Transverse colon (tissue), 4 donors: ENCODE measurements around the gene CDHR4. TPM values are rescaled to one million over a fixed set of nuclear protein-coding genes. Genes with fewer than 3 reads are reported as not detected.
"Not testable (repeated sequence)": the region's sequence is repeated elsewhere in the genome, so short reads cannot be mapped to it uniquely, and the experiment has no call there.

Source experiments
- DNase-seq: peaks from one replicate; pipeline ENCODE4 v3.0.0-alpha.2; 2019
- H3K27ac ChIP-seq, 4 donors: fragments of 200-600 bp; sonication (generic); 2 replicates each; pipeline ENCODE4 v1.5.1; 2016 to 2018; ENCODE audit warnings: inconsistent platforms in 4 of 4
- H3K27me3 ChIP-seq: fragments of 200-600 bp; sonication (generic); 2 replicates; pipeline ENCODE4 v1.5.1; 2017; ENCODE audit warnings: inconsistent platforms
- H3K36me3 ChIP-seq, 4 donors: fragments of 200-600 bp; sonication (generic); 2 replicates each; pipeline ENCODE4 v1.5.1; 2017 to 2019; ENCODE audit warnings: inconsistent platforms in 4 of 4
- H3K4me1 ChIP-seq, 4 donors: fragments of 200-600 bp; sonication (generic); 2 replicates each; pipeline ENCODE4 v1.5.1; 2017 to 2020; ENCODE audit warnings: inconsistent platforms in 4 of 4
- H3K4me3 ChIP-seq, 4 donors: fragments of 200-600 bp; sonication (generic); 1 replicate in 1 of 4; 2 replicates in 3 of 4; pipeline versions ENCODE4 v1.5.1 to v1.6.1; 2017 to 2019; ENCODE audit warnings: inconsistent platforms in 4 of 4
- H3K9me3 ChIP-seq, 2 donors: fragments of 200-600 bp; sonication (generic); 2 replicates each; pipeline ENCODE4 v1.5.1; 2017 to 2019; ENCODE audit warnings: inconsistent platforms in 2 of 2
- CTCF ChIP-seq, 5 experiments: fragments of 200-600 bp in 3 of 5; fragments of 450-650 bp in 2 of 5; sonication (generic) in 3 of 5; IDR thresholded peaks; 1 replicate in 2 of 5; 2 replicates in 3 of 5; pipeline ENCODE4 v1.5.1; 2016 to 2017; ENCODE audit warnings: antibody characterized with exemption in 5 of 5, inconsistent platforms in 3 of 5, mild to moderate bottlenecking in 2 of 5, moderate library complexity in 1 of 5
- EP300 ChIP-seq: sonication (generic); formaldehyde crosslinking; IDR thresholded peaks from one replicate; pipeline ENCODE4 v1.6.1; 2017; ENCODE audit warnings: antibody characterized with exemption, low read depth
- POLR2A ChIP-seq: fragments of 450-650 bp; IDR thresholded peaks from one replicate; pipeline ENCODE4 v1.6.1; 2016; ENCODE audit warnings: antibody characterized with exemption, mild to moderate bottlenecking, moderate library complexity
- POLR2AphosphoS5 ChIP-seq, 3 donors: sonication (generic); formaldehyde crosslinking; IDR thresholded peaks; one replicate each; pipeline ENCODE4 v1.6.1; 2016; ENCODE audit warnings: antibody characterized with exemption in 3 of 3
- WGBS, 2 donors: methylation state at CpG; one replicate each; pipeline ENCODE4 v1.1.5; 2018; ENCODE audit warnings: low coverage in 1 of 2; 5-methylcytosine and 5-hydroxymethylcytosine counted together
- in situ Hi-C, 4 donors: fragments of 200-750 bp; cut with MboI; loops; one replicate each; pipeline versions ENCODE4 v1.15.0 to v1.15.1; 2017; ENCODE audit warnings: low sequenced_read_pairs in 3 of 4, low pct_ligation_motif_present in 1 of 4, low pct_unique_long_range_greater_than_20kb in 1 of 4
- intact Hi-C: fragments of 100-400 bp; cut with DNase I; formaldehyde crosslinking; loops from one replicate; pipeline ENCODE4 v1.15.1; 2023; ENCODE audit warnings: low total_unique reads
- total RNA-seq, 4 donors: library from RNA; depleted of rRNA; stranded (reverse); fragments of >200 nt; gene quantifications; one replicate each; pipeline ENCODE4 v1.1.0, GENCODE V29; 2016

Gene CDHR4
- total RNA-seq, 4 donors from 2014 or later, result not detected

GRCh38 chr3:49780080-49780974, 19.3 kb downstream of the CDHR4 start:
- no peak for DNase-seq
- WGBS, 2 donors, result 42 to 49% methylated on average over 4 of the region's 4 CpGs
- H3K27me3 ChIP-seq, result no peaks in the 10 kb centered on the region
- intact Hi-C loops, result no loop called here
- H3K36me3 ChIP-seq, result no peaks in the 10 kb centered on the region
- H3K4me3 ChIP-seq, result no peak overlapping the region
- H3K4me1 ChIP-seq, result peaks cover 18 to 52% (median 31%) of the 10 kb centered on the region in 4 donors
- no peaks in the 10 kb centered on the region for H3K9me3 ChIP-seq
- TF ChIP-seq POLR2A, result no peak
- no peak for TF ChIP-seq CTCF (IDR thresholded peaks at IDR 0.05)
- no peak for TF ChIP-seq EP300
- in situ Hi-C loops, result no loop called here
- H3K27ac ChIP-seq, result peak overlapping the region in 1 of 4 donors; percentile 44

- Histone ChIP-seq H3K9me3 (no peaks in the 10 kb centered on the region), H3K36me3 (no peaks in the 10 kb centered on the region), H3K4me3 (no peak overlapping the region), H3K27ac (no peak overlapping the region), H3K4me1 (peaks cover 13 to 52% (median 29%) of the 10 kb centered on the region in 4 donors), H3K27me3 (no peaks in the 10 kb centered on the region)
- TF ChIP-seq POLR2A (no peak), POLR2AphosphoS5 (IDR thresholded peaks at IDR 0.05) (no peak), EP300 (no peak)
- in situ Hi-C loops, result no loop called here
- DNase-seq, result no peak
- intact Hi-C loops, result no loop called here
- WGBS, 2 donors, result 90 to 94% methylated on average over 5 of the region's 5 CpGs
These were observed 20.2 kb downstream of the CDHR4 start for GRCh38 chr3:49779358-49780079.

GRCh38 chr3:49776101-49776500, 23.6 kb downstream of the CDHR4 start:
- 89 to 92% methylated on average over 7 to 8 of the region's 8 CpGs for WGBS, 2 donors
- intact Hi-C loops, DNase-seq, H3K36me3 ChIP-seq, H3K27ac ChIP-seq, H3K27me3 ChIP-seq, in situ Hi-C loops, H3K9me3 ChIP-seq, H3K4me3 ChIP-seq: not testable (repeated sequence)
- H3K4me1 ChIP-seq, result peaks cover 6 to 38% (median 15%) of the 10 kb centered on the region in 4 donors

- TF ChIP-seq EP300 (no peak), CTCF (IDR thresholded peaks at IDR 0.05) (no peak), POLR2AphosphoS5 (IDR thresholded peaks at IDR 0.05) (no peak), POLR2A (no peak)
- 37 to 59% methylated on average over 3 of the region's 3 CpGs for WGBS, 2 donors
- H3K4me3 ChIP-seq, result no peak overlapping the region
- peak overlapping the region in 1 of 4 donors; percentile 27 for H3K27ac ChIP-seq
- peaks cover 5 to 32% (median 10%) of the 10 kb centered on the region in 4 donors for H3K4me1 ChIP-seq
- DNase-seq, result no peak
- no peaks in the 10 kb centered on the region for H3K27me3 ChIP-seq
- in situ Hi-C loops, result no loop called here
- H3K36me3 ChIP-seq, result no peaks in the 10 kb centered on the region
- intact Hi-C loops, result no loop called here
- H3K9me3 ChIP-seq, result no peaks in the 10 kb centered on the region
These were observed 24.1 kb downstream of the CDHR4 start for GRCh38 chr3:49775538-49775937.

GRCh38 chr3:49772703-49773102, 27.0 kb downstream of the CDHR4 start:
- WGBS, 2 donors, result 97 to 100% methylated on average over 1 to 2 of the region's 2 CpGs
- Histone ChIP-seq H3K9me3 (no peaks in the 10 kb centered on the region), H3K4me1 (peaks cover 2 to 27% (median 7%) of the 10 kb centered on the region in 4 donors), H3K27me3 (no peaks in the 10 kb centered on the region), H3K36me3 (no peaks in the 10 kb centered on the region), H3K4me3 (no peak overlapping the region), H3K27ac (no peak overlapping the region)
- intact Hi-C loops, result no loop called here
- TF ChIP-seq POLR2AphosphoS5 (IDR thresholded peaks at IDR 0.05) (no peak), EP300 (no peak), CTCF (IDR thresholded peaks at IDR 0.05) (no peak)
- DNase-seq, result no peak
- in situ Hi-C loops, result no loop called here
